OCI-M1 (cell line): ENCODE results near the gene EHMT1.
"Not testable (repeated sequence)": the region's sequence is repeated elsewhere in the genome, so short reads cannot be mapped to it uniquely, and the experiment has no call there.

ENCODE experiments used
- DNase-seq: peaks from one replicate; lab custom pipeline; 2025; lab: John Stamatoyannopoulos, UW

EHMT1 gene

DNA sequence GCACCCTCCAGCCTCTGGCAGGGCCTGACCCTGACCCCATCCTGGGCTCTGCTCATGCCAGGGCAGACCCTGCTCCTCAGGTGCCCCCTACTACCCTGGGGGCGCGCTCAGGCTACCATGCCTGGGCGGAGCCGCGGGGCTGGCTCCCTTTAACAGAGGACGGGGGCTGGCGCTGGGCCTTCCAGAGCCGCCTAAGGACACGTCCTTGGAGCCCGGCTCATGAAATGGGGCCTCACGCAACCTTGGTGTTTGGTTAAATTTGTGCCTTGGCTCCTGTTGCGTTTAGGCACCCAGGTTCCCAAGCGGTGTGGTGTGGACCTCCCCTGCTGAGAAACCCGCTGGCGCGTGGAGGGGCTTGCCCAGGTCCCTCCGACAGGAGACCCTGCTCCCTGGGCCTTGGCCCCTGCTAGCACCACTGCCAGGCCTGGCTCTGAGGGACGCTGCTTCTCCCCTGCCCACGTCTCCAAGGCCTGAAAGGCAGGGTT lies 3.4 kb upstream of the EHMT1 start:
- no peak for DNase-seq

DNA sequence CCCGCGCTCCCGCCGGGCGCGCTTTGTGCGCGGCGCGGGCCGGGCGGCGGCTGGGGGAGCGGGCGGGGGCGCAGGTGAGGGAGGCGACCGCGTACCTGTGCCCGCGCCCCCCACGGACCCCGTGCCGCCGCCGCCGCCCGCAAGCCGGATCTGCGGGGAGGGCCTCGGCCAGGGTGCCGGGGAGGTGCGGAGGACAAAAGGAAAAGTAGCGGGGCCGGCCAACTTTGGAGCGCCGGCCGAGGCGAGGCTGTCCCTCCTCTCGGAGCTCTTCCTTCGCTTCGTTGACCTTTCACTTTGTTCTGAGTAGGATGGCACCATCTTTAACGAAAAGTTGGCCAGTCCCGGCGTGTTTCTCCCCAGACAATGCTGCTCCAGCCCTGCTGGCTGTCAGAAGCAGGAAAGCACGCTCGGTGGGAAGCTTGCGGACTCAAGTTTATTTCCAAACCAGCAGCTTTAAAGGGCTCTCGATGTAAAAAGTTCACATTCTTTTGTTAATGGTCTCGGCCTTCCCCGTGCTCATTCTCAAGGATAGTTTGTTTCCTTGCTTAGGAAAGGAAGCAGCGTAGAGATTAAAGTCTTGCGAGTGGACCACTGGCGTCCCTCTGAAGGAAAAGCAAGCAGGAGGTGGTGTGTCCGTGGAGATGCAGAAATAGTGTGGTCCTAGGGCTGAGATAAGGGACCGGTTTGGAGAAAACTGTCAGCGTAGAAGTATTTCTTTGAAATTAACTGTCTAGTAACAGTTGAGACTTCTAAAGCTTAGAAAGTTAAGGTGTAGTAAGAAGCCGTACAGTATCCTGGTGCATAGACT lies 639 bp downstream of the EHMT1 start:
- peak; percentile 56 for DNase-seq

DNA sequence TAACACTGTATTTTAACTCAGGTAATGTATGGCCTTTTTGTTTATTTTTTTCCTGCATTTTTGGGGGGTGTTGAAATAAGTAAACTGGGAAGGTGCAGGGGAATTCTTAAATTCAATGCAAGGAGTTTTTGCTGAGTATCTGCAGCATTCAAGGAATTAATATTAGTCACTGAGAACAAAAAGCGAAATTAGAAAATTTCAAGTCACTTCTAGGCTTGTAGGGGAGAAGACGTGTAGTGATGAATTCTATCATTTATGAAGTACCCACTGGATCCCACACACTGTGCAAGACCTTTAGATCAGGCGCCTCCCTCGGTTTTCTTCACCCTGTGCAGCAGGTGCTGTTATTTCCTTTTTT lies 1.2 kb downstream of the EHMT1 start:
- no peak for DNase-seq

GRCh38 chr9:137620581-137620980 lies 1.8 kb downstream of the EHMT1 start:
- DNase-seq, result no peak

- DNase-seq, result peak; percentile 42
Measured at GRCh38 chr9:137621131-137621757, 2.4 kb downstream of the EHMT1 start.

DNA sequence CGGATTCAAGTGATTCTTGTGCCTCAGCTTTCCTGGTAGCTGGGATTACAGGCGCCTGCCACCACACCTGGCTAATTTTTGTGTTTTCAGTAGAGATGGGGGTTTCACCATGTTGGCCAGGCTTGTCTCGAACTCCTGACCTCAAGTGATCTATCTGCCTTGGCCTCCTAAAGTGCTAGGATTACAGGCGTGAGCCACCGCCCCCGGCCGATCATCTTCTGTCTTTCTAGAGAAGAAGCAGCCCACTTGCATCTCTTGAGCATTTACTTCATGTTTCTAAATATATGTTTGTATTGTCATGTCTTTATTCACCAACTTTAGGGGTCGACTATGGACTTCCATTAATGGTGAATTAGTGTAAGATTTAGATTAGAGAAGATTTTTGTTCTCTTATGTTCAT lies 3.4 kb downstream of the EHMT1 start:
- DNase-seq, result not testable (repeated sequence)

GRCh38 chr9:137626464-137626863 lies 7.7 kb downstream of the EHMT1 start:
- DNase-seq, result peak; percentile 43

GRCh38 chr9:137627406-137627805 lies 8.6 kb downstream of the EHMT1 start:
- DNase-seq, result not testable (repeated sequence)

DNA sequence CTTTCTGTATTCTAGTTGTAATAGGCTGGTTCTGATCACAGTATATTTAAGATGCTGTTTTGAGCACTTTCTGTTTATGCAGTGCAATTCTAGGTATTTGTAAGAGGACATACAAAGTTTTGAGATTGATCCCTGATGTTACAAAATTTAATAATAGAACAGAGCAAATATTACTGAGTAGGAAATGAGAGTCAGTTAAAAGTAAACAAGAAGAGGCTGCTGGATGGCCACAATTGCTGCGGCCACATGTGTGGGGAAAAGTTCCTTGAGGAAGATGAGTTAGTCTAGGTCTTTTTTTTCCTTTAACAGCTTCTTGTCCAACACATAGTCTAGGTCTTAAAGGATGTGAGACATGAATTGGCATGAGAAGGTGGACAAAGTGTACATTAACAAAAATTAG lies 11.3 kb downstream of the EHMT1 start:
- DNase-seq, result no peak

DNA sequence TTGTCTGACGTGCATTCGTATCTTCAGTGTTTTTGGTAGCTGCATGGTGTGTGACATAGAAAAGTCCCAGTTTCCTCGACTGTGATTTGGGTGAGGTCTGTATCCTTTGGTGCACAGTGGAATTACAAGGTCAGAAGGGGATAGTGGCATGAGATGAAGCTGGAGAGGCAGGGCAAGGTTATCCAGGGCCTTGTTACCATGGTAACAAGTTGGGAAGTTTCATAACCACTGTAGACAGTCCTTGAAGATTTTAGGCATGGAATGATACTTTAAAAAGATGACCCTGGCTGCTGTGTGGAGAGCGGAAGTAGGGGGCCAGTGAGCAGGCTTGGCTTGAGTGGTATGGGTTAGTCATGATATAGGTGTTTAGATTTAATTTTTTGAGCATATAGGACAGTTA lies 11.9 kb downstream of the EHMT1 start:
- DNase-seq, result no peak

- no peak for DNase-seq
Measured at GRCh38 chr9:137631345-137632229, 12.8 kb downstream of the EHMT1 start.

DNA sequence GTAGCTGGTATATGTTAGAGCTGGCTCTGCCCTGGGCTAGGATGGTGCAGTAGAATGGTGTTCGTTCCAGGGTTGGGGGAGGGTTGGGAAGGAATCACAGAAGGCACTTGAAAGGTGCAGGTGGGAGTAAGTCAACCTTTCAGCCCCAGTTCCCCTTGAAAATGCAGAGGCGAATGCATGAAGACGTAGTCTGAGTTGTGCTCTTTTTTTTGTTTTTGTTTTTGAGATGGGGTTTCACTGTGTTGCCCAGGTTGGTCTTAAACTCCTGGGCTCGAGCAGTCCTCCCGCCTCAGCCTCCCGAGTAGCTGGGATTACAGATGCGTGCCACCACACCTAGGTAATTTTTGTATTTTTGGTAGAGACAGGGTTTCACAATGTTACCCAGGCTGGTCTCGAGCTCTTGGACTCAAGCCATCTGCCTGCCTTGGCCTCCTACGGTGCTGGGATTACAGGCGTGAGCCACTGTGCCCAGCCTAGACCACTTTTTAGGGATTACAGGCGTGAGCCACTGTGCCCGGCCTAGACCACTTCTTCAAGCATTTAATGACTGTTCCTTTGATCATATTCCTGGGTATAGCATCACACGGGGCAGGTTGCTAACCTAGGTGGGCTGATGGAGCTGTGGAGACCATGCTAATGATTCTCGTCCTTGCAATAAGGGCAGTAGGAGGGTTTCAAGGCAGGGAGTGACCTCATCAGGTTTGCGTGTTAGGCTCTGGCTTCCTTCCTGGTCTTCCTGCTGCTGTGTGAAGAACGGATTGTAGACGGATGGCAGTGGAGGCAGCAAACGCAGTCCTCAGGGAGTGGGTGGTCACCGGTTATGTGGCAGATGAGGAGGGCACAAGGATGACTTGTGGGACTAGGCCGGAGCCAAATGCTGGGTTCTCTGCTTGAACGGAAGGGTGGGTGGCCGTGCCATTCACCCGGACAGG lies 13.7 kb downstream of the EHMT1 start:
- DNase-seq, result no peak

DNA sequence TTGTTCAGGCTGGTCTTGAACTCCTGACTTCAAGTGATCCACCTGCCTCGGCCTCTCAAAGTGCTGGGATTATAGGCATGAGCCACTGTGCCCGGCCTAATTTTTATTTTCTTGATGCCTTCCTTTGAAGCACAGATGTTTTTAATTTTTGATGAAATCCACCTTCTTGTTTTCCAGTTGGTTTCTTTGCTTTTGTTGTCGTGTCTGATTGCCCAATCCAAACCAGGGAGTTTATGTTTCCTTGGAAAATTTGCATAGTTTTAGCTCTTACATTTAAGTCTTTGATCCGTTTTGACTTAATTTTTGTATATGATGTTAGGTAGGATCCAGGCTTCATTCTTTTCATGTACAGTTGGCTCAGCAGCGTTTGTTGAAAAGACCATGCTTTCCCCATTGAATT lies 15.2 kb downstream of the EHMT1 start:
- no peak for DNase-seq

DNA sequence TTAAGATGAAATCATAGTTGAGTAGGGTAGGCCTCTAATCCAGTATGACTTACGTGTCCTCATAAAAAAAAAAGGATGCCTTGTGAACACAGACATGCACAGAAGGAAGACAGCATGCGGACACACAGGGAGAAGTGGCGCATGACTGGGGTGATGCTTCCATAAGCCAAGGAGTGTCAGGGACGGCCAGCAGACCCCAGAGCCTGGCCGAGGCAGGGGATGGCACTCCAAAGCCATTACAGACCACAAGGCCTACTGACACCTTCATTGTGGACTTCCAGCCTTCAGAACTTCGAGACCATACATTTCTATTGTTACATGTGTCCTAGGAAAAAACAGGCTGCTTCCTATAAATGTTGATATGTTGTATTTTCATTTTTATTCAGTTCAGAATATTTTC lies 19.9 kb downstream of the EHMT1 start:
- DNase-seq, result peak; percentile 24

GRCh38 chr9:137639303-137640051 lies 20.7 kb downstream of the EHMT1 start:
- DNase-seq, result peak; percentile 80

- no peak for DNase-seq
Measured at GRCh38 chr9:137640862-137641261, 22.1 kb downstream of the EHMT1 start.

GRCh38 chr9:137642118-137642601 lies 23.4 kb downstream of the EHMT1 start:
- no peak for DNase-seq

GRCh38 chr9:137642892-137643291 lies 24.1 kb downstream of the EHMT1 start:
- no peak for DNase-seq

DNA sequence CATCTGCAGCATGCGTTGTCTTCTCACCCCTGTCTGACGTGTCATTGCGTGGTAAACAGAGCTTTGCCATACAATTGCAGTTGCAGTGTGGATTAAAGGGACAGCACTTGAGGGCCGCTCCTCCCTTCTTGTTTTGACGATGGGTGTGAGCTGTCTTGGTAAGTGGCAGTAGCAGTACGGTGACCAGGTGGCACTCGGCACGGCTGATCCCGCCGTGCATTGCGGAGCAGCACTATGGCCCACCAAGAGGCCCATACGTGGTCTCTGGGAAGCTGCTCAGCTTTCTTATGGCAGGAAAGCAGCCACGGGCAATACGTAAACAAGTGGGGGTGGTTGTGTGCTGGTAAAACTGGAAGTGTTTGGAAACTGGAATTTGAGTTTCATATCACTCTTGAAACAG lies 25.1 kb downstream of the EHMT1 start:
- no peak for DNase-seq

GRCh38 chr9:137645211-137645610 lies 26.4 kb downstream of the EHMT1 start:
- no peak for DNase-seq

- DNase-seq, result no peak
Measured at GRCh38 chr9:137646341-137646740, 27.5 kb downstream of the EHMT1 start.
